ENCODE results near the gene RBMS3.

DNA sequence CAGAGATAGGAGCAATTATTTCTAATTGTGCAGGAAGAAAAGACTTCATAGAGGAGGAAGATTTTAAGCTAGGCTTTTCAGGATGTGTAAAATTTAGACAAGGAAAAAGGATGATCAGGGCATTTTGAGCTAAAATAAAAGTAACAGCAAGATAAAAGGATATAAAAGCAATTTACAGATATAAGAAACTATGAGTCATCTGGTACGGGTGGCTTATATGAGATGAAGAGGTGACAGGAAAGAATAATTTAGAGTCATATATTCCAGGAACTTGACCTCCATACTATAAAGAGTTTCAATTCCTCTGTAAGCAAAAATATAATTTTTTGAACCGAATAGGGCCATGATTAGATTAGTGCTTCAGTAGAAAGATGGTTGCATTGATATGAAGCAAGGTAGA is 273.7 kb downstream of the RBMS3 start:
- TF ChIP-seq, protein P1, sequence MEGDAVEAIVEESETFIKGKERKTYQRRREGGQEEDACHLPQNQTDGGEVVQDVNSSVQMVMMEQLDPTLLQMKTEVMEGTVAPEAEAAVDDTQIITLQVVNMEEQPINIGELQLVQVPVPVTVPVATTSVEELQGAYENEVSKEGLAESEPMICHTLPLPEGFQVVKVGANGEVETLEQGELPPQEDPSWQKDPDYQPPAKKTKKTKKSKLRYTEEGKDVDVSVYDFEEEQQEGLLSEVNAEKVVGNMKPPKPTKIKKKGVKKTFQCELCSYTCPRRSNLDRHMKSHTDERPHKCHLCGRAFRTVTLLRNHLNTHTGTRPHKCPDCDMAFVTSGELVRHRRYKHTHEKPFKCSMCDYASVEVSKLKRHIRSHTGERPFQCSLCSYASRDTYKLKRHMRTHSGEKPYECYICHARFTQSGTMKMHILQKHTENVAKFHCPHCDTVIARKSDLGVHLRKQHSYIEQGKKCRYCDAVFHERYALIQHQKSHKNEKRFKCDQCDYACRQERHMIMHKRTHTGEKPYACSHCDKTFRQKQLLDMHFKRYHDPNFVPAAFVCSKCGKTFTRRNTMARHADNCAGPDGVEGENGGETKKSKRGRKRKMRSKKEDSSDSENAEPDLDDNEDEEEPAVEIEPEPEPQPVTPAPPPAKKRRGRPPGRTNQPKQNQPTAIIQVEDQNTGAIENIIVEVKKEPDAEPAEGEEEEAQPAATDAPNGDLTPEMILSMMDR (IDR thresholded peaks at IDR 0.05), result no peak
- no peak for TF ChIP-seq EZH2phosphoT487 (IDR thresholded peaks at IDR 0.05)
